Occipital lobe (tissue), 2 donors: ENCODE measurements around the gene ZNF557. TPM values are rescaled to one million over a fixed set of nuclear protein-coding genes. Genes with fewer than 3 reads are reported as not detected.

ENCODE experiments used
- DNase-seq: peaks from one replicate; lab custom pipeline; 2025; lab: John Stamatoyannopoulos, UW
- total RNA-seq: library from RNA; depleted of rRNA; stranded (reverse); fragments of >200 nt; gene quantifications from one replicate; pipeline ENCODE4 v1.2.3, GENCODE V29; 2014

ZNF557 gene
- total RNA-seq, 1 donor from 2014 or later: 40.9 TPM

GRCh38 chr19:7124782-7125181 lies 55.3 kb downstream of the ZNF557 start:
- DNase-seq: no peak

- DNase-seq: no peak
Observed at GRCh38 chr19:7125221-7125620, 55.7 kb downstream of the ZNF557 start.

GRCh38 chr19:7126132-7126531 lies 56.6 kb downstream of the ZNF557 start:
- no peak for DNase-seq

- DNase-seq: no peak
Observed at GRCh38 chr19:7130043-7130442, 60.5 kb downstream of the ZNF557 start.

GRCh38 chr19:7132054-7132453 lies 62.6 kb downstream of the ZNF557 start:
- no peak for DNase-seq

- no peak for DNase-seq
Observed at GRCh38 chr19:7137120-7137519, 67.6 kb downstream of the ZNF557 start.

Other genes with a start within 250 kb of the ZNF557 start
- gene ADGRE1, start 182.1 kb upstream of the ZNF557 start, total RNA-seq: not detected
- gene MBD3L2B, start 48.3 kb upstream of the ZNF557 start, total RNA-seq: not detected
- not detected for gene MBD3L5, start 39.1 kb upstream of the ZNF557 start, total RNA-seq
- gene MBD3L4, start 29.5 kb upstream of the ZNF557 start, total RNA-seq: not detected
- not detected for gene MBD3L2, start 20.4 kb upstream of the ZNF557 start, total RNA-seq
- gene MBD3L3, start 11.0 kb upstream of the ZNF557 start, total RNA-seq: not detected
- 84.7 TPM for gene INSR, start 224.7 kb downstream of the ZNF557 start, total RNA-seq